ENCODE measurements around the gene CHN2.

Gene CHN2

DNA sequence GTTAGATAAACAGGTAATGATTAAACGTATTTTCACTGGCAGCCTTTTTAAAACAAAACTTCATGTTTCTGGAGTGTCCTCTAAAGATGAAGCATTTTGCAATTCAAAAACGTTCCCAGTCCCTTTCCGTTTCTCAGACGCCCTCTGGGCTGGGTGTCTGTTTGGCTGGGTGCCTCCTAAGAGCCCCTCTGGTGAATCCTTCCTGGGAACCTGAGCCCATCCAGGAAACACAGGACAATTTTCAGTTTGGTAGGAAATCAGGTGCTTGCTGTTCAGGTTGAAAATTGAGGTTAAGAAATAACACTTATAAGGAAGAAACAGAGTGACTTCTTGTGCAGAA, 76.7 kb downstream of the CHN2 start:
- H3K27me3 ChIP-seq (ENCODE audit: control insufficient read depth, insufficient read depth, low read length), result no peaks in the 10 kb centered on the region
- no peaks in the 10 kb centered on the region for H3K79me2 ChIP-seq
- H2AFZ ChIP-seq, result no peak overlapping the region
- no peak overlapping the region for H3K4me3 ChIP-seq (ENCODE audit: low read depth, low read length)
- H3K27ac ChIP-seq, result no peak overlapping the region
- no peak overlapping the region for H3K9ac ChIP-seq
- TF ChIP-seq, protein P1, sequence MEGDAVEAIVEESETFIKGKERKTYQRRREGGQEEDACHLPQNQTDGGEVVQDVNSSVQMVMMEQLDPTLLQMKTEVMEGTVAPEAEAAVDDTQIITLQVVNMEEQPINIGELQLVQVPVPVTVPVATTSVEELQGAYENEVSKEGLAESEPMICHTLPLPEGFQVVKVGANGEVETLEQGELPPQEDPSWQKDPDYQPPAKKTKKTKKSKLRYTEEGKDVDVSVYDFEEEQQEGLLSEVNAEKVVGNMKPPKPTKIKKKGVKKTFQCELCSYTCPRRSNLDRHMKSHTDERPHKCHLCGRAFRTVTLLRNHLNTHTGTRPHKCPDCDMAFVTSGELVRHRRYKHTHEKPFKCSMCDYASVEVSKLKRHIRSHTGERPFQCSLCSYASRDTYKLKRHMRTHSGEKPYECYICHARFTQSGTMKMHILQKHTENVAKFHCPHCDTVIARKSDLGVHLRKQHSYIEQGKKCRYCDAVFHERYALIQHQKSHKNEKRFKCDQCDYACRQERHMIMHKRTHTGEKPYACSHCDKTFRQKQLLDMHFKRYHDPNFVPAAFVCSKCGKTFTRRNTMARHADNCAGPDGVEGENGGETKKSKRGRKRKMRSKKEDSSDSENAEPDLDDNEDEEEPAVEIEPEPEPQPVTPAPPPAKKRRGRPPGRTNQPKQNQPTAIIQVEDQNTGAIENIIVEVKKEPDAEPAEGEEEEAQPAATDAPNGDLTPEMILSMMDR (IDR thresholded peaks at IDR 0.05), result no peak
- no peaks in the 10 kb centered on the region for H3K4me1 ChIP-seq
- H3K4me2 ChIP-seq (ENCODE audit: low read length), result no peak overlapping the region
- no peaks in the 10 kb centered on the region for H3K36me3 ChIP-seq (ENCODE audit: control insufficient read depth, insufficient read depth, low read length)
- H3K9me3 ChIP-seq (ENCODE audit: control insufficient read depth, low read length), result no peaks in the 10 kb centered on the region

DNA sequence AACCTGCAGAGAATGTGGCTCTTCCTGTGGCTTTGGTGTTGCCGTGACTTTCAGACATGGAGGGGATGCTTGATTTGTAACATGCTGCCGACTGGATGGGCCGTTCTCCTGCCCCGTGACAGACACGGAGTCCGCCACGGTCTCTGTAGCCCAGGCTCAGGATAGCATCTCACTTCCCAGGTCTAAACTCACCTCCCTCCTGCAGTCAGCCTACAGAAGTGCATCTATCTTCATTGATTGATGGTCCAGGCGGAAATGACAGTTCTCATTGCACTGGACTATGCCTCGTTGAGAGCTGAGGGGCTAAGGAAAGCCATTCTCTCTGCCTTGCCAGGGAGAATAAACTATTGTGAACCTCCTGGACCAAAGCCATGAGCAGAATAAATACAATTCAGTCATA, 77.5 kb downstream of the CHN2 start:
- TF ChIP-seq, protein P1 (IDR thresholded peaks at IDR 0.05), result no peak
- H3K9me3 ChIP-seq (ENCODE audit: control insufficient read depth, low read length), result no peaks in the 10 kb centered on the region
- H3K4me1 ChIP-seq, result no peaks in the 10 kb centered on the region
- H3K4me2 ChIP-seq (ENCODE audit: low read length), result no peak overlapping the region
- H2AFZ ChIP-seq, result no peak overlapping the region
- H3K4me3 ChIP-seq (ENCODE audit: low read depth, low read length), result no peak overlapping the region
- no peaks in the 10 kb centered on the region for H3K36me3 ChIP-seq (ENCODE audit: control insufficient read depth, insufficient read depth, low read length)
- H3K27me3 ChIP-seq (ENCODE audit: control insufficient read depth, insufficient read depth, low read length), result no peaks in the 10 kb centered on the region
- no peak overlapping the region for H3K27ac ChIP-seq
- no peak overlapping the region for H3K9ac ChIP-seq
- no peaks in the 10 kb centered on the region for H3K79me2 ChIP-seq

DNA sequence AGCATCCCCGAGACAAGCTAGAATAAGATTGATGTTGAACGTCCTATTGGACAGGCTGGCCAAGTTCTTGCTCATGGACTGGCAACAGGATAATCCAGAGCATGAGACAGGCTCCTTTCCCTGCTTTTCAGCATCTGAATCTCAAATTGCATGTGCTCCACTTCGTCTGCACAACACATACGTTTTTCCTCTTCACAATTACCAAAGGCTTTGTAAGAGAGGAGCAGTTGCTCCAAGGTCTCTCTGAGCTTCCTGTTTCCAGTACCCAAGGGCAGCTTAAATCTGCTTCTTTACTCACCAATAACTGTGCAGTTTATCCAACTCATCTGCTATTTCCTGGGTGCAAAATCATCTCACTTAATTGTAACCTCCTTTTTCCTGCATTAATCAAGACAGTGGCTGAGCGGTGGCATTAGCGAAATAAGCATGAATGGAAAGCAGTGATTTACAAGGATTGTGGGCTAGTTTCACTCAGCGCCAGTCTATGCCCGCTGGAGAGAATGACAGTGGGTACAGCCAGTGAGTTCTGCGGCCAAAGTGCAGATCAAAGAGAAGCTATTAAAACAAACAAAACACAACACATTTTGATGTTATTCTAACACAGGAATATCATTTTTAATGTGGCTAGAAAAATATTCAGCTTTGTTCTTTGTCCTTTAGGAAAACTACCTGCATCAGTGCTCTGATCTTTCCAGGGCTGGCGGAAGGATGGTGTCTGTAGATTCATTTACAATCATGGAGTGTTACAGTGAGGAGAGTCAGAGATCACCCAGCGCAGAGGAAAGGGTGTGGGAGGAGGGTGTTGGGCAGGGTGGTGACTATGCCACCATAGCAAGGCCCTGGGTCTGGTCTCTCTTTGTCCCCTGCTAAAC, 79.8 kb downstream of the CHN2 start:
- no peaks in the 10 kb centered on the region for H3K9me3 ChIP-seq (ENCODE audit: control insufficient read depth, low read length)
- H3K27ac ChIP-seq, result no peak overlapping the region
- no peaks in the 10 kb centered on the region for H3K4me1 ChIP-seq
- no peak overlapping the region for H3K4me2 ChIP-seq (ENCODE audit: low read length)
- TF ChIP-seq, protein P1 (IDR thresholded peaks at IDR 0.05), result no peak
- H2AFZ ChIP-seq, result no peak overlapping the region
- no peaks in the 10 kb centered on the region for H3K79me2 ChIP-seq
- H3K36me3 ChIP-seq (ENCODE audit: control insufficient read depth, insufficient read depth, low read length), result no peaks in the 10 kb centered on the region
- no peaks in the 10 kb centered on the region for H3K27me3 ChIP-seq (ENCODE audit: control insufficient read depth, insufficient read depth, low read length)
- H3K4me3 ChIP-seq (ENCODE audit: low read depth, low read length), result no peak overlapping the region
- H3K9ac ChIP-seq, result no peak overlapping the region

DNA sequence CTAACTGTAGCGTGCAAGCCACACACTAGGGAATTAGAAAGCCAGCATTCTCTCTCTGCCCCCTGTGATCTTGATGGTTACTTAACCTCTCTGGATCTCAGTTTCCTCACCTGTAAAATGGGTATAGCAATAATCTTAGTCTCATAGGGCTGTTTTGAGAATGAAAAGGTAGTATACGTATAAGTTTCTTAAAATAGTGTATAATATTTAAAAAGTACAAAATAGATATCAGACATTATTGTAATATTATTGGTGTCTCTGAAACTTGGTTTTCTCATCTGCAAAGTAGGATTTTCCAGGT, 80.4 kb downstream of the CHN2 start:
- Histone ChIP-seq H3K9ac (no peak overlapping the region), H3K27ac (no peak overlapping the region), H3K79me2 (no peaks in the 10 kb centered on the region), H3K36me3 (ENCODE audit: control insufficient read depth, insufficient read depth, low read length) (no peaks in the 10 kb centered on the region), H2AFZ (no peak overlapping the region), H3K27me3 (ENCODE audit: control insufficient read depth, insufficient read depth, low read length) (no peaks in the 10 kb centered on the region), H3K4me3 (ENCODE audit: low read depth, low read length) (no peak overlapping the region), H3K9me3 (ENCODE audit: control insufficient read depth, low read length) (no peaks in the 10 kb centered on the region), H3K4me1 (no peaks in the 10 kb centered on the region), H3K4me2 (ENCODE audit: low read length) (no peak overlapping the region)
- TF ChIP-seq, protein P1 (IDR thresholded peaks at IDR 0.05), result no peak

DNA sequence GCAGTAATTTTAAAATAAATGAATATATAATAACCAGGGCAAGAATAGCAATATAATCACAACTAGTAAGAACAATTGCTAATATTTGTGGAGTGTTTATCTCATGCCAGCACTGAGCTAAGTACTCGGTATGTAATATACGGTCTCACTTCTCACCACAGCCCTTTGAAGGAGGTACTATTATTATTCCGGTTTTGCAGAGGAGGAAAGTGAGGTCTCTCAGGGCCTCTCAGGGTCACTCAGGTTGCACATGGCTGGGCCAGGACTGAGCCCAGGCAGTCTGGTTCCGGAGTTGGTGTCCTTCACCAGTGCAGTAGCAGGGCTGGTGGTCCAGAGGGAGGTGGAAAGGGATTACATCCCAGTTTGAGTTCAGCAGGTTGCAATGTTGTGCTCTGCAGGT, 80.9 kb downstream of the CHN2 start:
- Histone ChIP-seq H3K27me3 (ENCODE audit: control insufficient read depth, insufficient read depth, low read length) (no peaks in the 10 kb centered on the region), H3K36me3 (ENCODE audit: control insufficient read depth, insufficient read depth, low read length) (no peaks in the 10 kb centered on the region), H2AFZ (no peak overlapping the region), H3K4me3 (ENCODE audit: low read depth, low read length) (no peak overlapping the region), H3K9ac (no peak overlapping the region), H3K4me1 (no peaks in the 10 kb centered on the region), H3K4me2 (ENCODE audit: low read length) (no peak overlapping the region), H3K27ac (no peak overlapping the region), H3K79me2 (no peaks in the 10 kb centered on the region), H3K9me3 (ENCODE audit: control insufficient read depth, low read length) (no peaks in the 10 kb centered on the region)
- TF ChIP-seq, protein P1 (IDR thresholded peaks at IDR 0.05), result no peak

Data from parathyroid adenoma (tissue), 2 donors.